GM18502 (cell line): ENCODE measurements around the gene ZNF516.

Source experiments
- ATAC-seq: cut with Tn5 transposase; IDR thresholded peaks from one replicate; pipeline ENCODE4 v1.9.1; 2021; ENCODE audit warnings: mild to moderate bottlenecking; ENCODE audit not compliant: unreplicated experiment, poor library complexity

ZNF516 gene

GRCh38 chr18:76353046-76353445 is 142.0 kb downstream of the ZNF516 start:
- no peak for ATAC-seq

DNA sequence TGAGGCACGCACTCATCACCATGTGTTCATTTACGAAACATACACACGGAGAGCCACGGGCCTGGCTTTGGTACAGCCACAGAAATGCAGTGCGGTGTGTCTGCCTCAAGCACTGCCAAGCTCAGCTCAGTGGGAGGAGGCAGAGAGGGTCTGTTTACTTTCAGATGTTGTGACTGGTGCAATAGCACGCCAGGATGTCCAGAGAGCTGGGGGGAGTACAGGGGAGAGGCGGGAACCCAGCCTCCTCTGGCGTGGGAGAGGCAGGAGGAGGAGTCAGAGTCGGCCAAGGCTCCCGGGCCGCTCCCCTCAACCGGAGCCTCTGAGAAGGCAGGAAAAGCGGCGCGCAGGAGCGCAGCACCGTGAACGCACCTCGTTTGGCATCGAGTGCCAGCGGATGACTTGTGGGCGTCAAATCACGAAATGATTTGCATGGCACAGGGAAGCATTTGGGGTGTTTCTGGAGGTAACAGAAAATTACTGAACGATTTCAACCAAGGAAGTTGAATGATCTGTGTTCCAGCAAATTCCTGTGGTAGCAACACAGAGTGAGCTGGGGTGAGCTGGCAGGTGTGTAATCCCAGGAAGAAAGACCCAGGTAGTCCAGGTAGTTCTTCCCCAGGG is 143.0 kb downstream of the ZNF516 start:
- no peak for ATAC-seq

GRCh38 chr18:76350134-76351025 is 144.7 kb downstream of the ZNF516 start:
- ATAC-seq, result no peak

- ATAC-seq, result peak; percentile 64
These were observed 145.9 kb downstream of the ZNF516 start for GRCh38 chr18:76349067-76349715.

- ATAC-seq, result peak; percentile 8
These were observed 146.6 kb downstream of the ZNF516 start for GRCh38 chr18:76348267-76349066.

DNA sequence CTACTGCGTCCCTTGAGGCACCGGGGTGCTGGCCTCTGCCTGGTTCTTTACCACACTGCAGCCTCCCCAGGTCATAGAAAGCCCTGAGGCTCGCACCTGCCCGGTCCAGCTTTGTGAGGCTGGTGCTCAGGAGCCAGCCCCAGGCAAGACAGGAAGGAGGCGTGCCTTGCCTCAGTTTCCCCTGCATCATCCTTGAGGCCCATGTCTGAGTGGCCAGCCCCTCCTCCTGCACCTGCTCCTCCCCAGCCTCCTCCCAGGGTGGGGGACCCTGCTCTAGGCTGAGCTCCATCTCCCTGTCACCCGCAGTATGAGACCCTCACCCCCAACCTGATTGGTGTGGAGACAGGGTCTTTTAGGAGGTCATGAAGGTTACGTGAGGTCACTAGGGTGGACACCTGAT is 147.7 kb downstream of the ZNF516 start:
- ATAC-seq, result no peak

- ATAC-seq, result no peak
These were observed 148.4 kb downstream of the ZNF516 start for GRCh38 chr18:76346490-76347130.

- ATAC-seq, result no peak
These were observed 149.1 kb downstream of the ZNF516 start for GRCh38 chr18:76345901-76346300.

DNA sequence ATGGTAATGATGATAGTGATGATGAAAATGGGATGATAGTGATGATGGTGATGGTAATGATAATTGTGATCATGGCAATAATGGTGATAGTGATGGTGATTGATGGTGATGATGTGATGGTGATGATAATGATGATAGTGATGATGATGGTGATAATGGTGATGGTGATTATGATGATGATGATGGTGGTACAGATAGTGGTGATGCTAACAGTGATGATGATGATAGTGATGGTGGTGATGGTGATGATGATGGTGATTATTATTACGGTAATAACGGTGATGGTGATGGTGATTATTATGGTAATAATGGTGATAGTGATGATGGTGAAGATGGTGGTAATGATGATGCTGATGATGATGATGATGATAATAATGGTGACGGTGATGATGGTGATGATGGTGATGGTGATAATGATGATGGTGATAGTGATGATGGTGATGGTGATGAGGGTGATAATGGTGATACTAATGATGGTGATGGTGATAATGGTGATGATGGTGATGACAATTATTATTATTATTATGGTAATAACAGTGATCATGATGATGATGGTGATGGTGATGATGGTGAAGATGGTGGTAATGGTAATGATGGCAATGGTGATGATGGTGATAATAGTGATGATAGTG is 151.0 kb downstream of the ZNF516 start:
- no peak for ATAC-seq

DNA sequence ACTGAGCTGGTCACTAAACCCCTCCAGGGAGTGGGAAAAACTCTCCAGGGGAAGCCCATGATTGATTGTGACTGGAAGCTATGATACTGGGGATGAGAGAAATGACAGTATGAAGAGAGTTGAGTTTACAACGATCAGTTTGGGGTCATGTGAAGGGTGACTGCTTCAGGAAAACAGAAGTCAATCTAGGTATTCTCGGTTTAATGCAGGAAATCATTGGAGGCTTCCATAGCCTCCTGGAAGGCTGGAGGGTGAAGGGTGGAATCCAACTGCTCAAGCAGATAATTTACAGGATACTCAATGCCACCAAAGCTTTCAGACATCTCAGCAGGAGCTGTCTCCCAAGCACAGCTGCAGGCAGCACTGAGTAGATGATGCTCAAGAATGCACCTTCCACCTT is 154.6 kb downstream of the ZNF516 start:
- ATAC-seq, result no peak

GRCh38 chr18:76339246-76339620 is 155.8 kb downstream of the ZNF516 start:
- ATAC-seq, result no peak

- no peak for ATAC-seq
These were observed 156.3 kb downstream of the ZNF516 start for GRCh38 chr18:76338619-76339245.

DNA sequence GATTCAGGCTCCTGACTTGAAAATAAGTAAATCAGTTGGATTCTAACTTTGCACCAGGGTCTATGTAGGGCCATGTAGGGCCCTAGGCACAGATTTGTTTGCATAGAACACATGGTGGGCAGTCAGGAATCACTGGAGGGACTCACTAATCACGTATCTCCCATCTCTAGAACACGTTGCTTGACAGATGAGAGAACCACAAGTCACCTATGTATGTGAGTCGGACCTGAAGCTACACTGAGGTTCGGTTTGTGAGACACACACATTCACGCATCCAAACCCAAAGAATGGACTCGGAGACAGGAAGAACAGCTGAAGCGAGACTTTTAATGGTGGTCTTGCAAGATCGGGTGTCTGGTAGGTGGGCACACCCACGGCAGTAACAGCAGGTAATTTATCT is 157.0 kb downstream of the ZNF516 start:
- ATAC-seq, result no peak

GRCh38 chr18:76335859-76336640 is 159.0 kb downstream of the ZNF516 start:
- ATAC-seq, result no peak

DNA sequence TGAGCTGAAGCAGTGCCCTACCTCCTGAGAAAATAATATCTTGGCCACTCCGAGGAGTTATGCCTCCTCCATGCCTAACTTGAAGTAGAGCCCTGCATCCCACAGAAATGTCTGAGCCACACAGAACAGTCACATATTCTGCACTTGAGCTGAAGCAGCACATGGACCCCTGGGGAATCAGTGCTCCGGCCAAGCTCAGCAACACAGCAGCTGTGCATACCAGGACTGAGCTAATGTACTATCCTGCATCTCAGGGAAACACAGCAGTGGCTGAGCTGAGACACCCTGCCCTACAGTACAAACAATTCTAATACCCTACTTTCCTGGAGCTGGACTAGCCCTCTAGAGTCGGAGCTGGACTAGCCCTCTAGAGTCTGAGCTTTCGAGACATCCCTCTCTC is 166.9 kb downstream of the ZNF516 start:
- no peak for ATAC-seq

DNA sequence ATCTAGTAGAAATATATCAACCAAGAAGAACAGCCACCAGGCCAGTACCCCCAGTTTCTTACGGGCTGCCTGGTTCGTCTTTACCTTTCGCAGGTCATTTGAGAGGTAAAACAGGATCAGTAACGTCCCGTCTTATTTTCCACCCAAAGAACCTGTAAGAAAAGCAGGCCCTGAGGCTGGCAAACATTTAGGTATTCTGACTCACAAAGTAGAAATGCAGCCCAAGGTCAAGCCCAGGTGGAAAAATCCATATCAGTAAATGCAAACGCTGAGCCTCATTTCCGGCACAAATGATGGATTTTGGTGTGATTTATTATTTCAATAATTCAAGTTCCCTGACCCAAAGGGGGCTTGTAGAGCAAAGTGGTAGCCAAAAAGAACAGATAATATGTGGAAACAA is 171.2 kb downstream of the ZNF516 start:
- ATAC-seq, result no peak

DNA sequence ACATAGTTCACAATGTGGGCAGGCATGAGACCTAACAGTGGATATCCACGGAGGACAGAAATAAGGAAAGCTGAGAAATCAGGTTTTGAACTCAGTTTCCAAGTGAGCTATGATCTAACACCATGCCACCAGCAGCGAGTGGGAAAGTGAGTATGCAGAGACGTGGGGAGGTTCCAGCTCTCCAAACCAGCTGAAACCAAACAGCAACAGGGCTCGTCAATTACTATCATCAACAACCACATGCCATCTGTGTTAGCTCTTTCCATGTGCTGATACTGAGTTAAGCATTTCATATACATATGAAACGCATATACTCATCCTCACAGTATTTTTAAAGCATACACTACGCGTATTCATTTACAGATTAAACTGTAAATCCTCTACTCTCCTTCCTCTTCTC is 172.4 kb downstream of the ZNF516 start:
- ATAC-seq, result no peak

DNA sequence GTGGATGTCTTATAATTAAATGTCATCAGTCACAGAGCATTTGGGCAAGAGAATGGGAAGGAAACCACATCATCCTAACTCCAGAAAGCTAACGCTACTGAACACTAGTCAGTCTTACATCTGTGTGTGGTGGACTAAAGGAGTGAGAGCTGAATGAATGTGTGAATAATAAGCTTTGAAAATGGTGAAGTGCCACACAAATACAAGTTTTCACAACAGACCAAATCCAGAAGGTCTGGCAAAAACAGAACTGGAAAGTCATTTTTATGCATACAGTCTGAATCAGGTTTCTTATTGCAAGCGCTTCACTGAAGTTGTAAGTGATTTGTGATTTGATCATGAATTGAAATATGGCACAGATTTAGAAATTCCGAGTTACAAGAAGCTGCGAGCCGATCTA is 175.7 kb downstream of the ZNF516 start:
- no peak for ATAC-seq
